Fibroblast of the conjunctiva (primary cell): Measurements from ENCODE around the gene HIBADH.

ENCODE experiments used
- DNase-seq: peaks from one replicate; pipeline ENCODE4 v3.0.0-alpha.2; 2010; ENCODE audit warnings: low read depth

Gene HIBADH

GRCh38 chr7:27662490-27663205 is at the start of gene HIBADH:
Gene HIBADH (minus strand): TSS chr7:27662883. CDS start chr7:27662788, 95 bp downstream.
- DNase-seq, result peak; percentile 99

DNA sequence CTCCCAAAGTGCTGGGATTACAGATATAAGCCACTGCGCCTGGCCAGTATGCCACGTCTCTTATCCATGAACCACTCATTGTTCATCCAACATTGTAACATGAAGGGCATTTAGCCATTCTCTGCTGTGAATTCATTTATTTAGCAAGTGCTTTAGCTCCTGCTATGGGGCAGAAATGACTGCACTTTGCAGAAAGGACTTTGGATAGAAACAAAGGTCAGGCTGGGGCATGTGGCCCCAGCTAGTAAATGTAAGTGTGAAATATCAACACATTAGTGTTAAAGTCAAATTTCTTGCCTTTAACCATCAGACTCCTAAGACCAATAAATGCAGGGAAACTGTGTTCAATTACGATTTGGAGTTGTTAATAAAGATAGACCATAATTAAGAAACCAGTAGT is 49.5 kb upstream of the HIBADH start:
- no peak for DNase-seq

- no peak for DNase-seq
Observed at GRCh38 chr7:27709137-27710075, 46.7 kb upstream of the HIBADH start.

- no peak for DNase-seq
Observed at GRCh38 chr7:27708485-27708884, 45.8 kb upstream of the HIBADH start.

- no peak for DNase-seq
Observed at GRCh38 chr7:27705200-27705594, 42.5 kb upstream of the HIBADH start.

DNA sequence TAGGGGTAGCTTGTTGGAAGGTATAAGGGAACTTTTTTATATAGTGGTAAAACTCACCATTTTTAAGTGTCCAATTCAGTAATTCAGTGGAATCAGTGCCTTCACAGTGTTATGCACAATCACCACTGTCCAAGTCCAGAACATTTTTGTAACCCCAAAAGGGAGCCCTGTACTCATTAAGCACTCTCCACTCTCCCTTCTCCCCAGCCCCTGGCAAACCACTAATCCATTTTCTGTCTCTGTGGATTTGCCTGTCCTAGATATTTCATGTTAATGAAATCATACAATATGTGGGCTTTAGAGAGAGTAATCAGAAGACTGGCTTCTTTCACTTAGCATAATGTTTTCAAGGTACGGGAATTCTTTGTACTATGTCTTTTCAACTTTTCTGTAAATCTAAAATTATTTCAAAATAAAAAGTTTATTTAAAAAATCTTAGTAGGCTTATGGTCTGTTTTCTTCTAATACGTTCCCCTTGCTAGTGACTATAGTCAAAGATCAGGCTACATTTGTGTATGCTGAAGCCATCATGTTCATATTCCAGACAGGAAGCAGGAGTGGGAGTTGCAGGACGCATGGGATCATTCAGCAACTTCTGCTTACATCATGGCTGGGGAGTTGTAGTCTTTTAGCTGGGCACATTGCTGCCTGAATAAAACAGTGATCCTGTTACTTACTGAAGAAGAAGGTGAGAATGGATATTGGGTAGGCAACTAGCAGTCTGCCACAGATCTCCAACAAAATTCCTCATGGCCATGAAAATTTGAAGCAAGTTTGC is 41.9 kb upstream of the HIBADH start:
- no peak for DNase-seq

DNA sequence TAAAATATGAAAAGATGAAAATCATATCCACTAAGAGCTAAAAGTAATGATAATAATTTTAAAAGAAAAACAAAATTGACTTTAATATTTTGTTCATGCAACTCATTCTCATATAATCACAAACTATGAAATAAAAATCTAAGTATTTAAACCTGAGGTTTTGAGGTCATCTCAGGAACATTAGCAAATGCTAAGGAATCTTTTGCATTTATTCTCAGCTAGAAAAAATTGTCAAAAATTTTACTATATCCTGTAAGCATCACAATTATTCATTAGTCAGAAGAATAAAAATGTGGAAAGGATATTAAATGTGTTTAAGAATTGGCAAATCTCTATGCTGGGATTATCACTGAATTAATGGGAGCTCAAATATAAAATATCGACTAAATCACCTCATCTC is 40.5 kb upstream of the HIBADH start:
- DNase-seq, result no peak

- DNase-seq, result no peak
Observed at GRCh38 chr7:27700501-27700900, 37.8 kb upstream of the HIBADH start.

DNA sequence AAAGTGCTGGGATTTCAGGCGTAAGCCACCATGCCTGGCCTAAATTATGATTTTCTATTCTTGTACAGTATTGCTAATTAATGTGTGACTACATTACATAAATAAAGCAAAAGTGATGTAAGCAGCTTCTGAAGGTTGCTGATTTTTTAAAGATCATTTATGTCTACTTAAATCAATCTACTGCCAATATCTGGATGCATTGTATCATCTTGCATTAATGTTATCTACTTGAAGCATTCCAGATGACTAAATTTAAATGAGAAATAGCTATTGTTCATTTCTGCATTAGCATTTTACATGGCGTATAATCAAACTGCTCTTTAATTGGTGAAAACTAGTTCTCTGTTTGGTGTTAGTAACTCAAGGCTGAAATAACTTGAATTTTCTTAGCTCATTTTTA is 37.1 kb upstream of the HIBADH start:
- no peak for DNase-seq

DNA sequence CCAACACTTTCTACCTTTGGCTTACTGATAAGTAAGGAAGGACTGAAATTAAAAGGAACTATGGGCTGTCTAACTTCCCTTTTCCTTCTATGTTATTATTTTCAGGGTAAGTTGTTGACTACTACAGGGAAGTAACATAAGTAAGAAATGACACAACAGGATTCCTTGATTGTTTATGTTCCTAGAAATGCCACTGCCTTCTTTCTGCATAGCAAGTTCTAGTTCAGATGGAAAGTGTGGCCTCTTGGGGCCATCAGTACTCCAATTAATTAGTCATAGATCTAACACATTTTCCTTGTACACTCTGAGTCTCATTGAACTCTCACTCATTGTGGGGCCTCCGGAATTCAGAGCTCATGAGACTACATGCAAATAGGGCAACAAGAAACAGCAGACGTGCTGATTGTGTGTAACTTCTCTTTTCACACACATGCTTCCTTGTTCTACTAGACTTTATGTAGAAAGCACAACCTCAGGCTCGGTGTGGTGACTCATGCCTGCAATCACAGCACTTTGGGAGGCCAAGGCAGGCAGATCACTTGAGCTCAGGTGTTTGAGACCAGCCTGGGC is 35.3 kb upstream of the HIBADH start:
- DNase-seq, result no peak

DNA sequence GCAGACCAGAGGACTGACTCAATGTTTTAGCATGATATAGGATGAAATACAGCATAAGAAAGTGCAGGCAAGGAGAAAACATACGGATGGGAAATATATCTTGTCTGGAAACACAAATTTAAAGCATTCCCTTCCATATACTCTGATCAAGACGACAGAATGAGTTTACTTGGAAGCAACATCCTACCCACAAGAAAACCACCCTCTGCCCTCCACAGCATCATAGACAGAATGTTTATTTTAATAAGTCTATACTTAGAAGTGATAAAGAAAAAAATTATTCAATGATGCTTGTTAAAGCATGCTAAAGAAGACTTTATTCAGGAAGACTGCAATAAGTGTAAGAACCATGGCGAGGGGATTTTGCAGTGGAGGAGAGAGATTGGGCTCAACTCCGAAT is 32.4 kb upstream of the HIBADH start:
- no peak for DNase-seq

DNA sequence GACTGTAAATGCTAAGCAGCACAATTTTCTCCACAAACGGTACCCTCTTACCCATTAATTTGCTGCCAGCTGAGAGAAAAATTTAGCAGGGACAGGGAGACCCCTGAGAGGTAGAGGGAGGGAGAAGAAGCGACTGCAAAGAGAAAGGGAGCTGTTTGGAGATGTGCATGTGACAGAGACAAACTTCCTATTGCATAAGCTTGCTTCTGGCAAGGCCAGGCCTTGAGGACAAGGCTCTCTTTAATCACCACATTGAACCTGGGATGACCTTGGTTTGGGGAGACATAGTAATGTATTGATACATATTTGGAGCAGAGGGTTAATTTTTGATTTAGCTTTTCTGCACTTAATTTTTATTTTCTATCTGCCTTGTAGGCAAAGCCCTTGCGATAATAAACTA is 31.1 kb upstream of the HIBADH start:
- no peak for DNase-seq

DNA sequence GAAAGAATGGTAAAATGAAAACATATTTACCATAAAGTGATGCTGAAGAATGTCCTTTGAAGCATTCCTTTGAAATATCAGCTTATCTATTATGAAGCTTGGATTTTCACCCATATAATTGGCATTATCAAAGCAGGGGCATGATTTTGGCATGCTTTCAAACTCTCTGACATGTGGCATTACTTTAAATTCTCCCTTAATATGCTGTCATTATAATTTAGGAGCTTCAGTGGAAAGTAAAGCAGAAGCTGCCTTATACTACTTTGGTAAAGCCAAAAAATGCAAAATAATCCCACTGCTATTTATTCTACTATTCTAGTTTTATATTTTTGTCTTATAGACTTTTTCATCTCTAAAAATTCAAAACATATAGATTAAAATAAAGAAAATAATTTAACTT is 28.0 kb upstream of the HIBADH start:
- DNase-seq, result no peak

DNA sequence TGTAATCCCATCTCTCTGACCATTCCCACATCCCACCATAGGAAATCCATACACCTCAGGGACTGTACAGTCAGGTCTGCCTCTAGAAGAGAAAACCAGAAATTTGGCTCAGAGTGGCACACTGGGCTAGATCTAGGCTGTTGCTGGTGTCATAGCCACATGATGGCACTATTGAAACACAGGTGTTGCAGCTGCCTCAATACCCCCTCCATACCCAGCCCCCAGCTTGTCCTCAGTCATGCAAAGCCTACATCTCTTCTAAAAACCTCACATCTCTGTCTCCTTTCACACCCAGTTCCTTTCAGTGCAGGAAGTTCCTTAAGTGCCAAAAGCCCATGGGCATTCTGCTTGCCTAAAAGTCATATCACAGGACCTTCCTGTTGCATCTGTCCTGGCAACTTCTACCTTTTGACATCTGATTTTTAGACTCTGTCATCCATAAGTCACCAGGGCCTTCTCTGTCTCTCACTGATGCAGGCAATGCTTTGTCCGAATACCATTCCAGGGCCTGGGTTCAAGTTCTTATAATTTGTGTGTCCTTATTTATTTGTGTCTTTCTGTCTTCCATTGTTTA is 27.0 kb upstream of the HIBADH start:
- DNase-seq, result no peak

- no peak for DNase-seq
Observed at GRCh38 chr7:27689150-27689549, 26.5 kb upstream of the HIBADH start.

- DNase-seq, result no peak
Observed at GRCh38 chr7:27688646-27689045, 26.0 kb upstream of the HIBADH start.

DNA sequence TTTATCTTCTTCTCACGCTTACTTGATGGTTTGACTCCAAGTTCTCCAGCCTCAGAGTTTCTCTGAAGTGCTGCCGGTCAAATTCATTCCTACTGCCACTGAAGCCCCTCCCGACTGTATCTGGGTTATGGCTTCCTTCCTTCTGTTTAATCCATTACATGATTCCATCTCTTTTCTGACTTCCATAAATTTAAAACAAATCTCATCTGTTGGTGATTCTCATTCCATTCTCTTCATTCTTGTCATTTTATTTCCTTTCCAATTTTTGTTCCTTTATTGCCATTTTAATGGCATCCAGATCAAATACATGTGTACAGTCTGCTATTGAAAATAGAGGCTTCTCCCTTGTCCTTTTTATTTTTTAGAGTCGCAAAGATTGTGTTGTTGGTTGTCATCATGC is 25.4 kb upstream of the HIBADH start:
- DNase-seq, result no peak

DNA sequence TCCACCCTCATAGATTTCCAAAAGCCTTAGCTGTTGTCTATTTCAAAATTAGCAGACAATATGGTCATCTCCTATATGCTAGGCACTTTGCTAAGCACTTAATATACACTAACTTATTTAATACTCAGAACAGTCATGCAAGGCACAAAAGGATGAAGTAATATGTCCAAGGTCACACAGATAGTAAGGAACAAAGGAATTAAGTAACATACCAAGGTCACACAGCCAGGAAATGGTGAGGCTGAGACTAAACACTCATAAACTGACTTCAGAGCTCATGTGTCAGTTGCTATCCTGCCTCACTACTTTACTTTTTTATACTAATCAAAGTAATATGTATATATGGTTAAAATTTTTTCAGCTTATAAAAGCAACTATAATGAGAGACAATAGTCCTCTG is 23.6 kb upstream of the HIBADH start:
- DNase-seq, result no peak

DNA sequence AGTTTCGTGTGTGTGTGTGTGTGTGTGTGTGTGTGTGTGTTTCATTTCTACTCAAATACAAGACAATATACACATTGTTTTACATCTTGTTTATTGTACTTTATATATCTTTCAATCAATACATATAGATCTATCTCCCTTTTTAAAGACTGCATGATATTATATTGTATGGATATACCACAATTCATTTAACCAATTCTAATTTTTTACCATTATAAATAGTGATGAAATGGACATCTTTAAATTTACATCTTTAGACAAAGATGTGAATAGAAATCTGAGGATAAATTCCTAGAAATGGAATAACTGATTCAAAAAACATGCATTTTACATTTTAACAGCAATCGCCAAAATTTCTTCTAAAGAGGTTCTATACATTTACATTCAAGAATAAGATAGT is 23.2 kb upstream of the HIBADH start:
- no peak for DNase-seq

GRCh38 chr7:27685209-27685608 is 22.5 kb upstream of the HIBADH start:
- DNase-seq, result no peak

GRCh38 chr7:27684491-27684890 is 21.8 kb upstream of the HIBADH start:
- no peak for DNase-seq

- no peak for DNase-seq
Observed at GRCh38 chr7:27680610-27681009, 17.9 kb upstream of the HIBADH start.
